ENCODE results near the gene TRAPPC4.

DNA sequence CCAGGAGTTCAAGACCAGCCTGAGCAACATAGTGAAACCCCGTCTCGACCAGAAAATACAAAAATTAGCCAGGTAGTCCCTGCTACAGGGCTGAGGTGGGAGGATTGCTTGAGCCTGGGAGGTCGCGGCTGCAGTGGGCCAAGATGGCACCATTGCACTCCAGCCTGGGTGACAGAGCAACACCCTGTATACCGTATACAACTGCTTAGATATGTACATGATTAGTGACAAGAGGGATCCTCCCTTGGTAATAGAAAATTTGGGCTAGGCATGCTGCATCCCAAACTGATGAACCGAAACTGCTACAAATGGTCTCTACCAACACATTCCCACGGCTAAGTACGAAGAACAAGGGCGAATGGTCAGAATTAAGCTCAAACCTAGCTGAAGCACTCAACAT lies 24.4 kb downstream of the TRAPPC4 start:
- TF ChIP-seq, protein P1, sequence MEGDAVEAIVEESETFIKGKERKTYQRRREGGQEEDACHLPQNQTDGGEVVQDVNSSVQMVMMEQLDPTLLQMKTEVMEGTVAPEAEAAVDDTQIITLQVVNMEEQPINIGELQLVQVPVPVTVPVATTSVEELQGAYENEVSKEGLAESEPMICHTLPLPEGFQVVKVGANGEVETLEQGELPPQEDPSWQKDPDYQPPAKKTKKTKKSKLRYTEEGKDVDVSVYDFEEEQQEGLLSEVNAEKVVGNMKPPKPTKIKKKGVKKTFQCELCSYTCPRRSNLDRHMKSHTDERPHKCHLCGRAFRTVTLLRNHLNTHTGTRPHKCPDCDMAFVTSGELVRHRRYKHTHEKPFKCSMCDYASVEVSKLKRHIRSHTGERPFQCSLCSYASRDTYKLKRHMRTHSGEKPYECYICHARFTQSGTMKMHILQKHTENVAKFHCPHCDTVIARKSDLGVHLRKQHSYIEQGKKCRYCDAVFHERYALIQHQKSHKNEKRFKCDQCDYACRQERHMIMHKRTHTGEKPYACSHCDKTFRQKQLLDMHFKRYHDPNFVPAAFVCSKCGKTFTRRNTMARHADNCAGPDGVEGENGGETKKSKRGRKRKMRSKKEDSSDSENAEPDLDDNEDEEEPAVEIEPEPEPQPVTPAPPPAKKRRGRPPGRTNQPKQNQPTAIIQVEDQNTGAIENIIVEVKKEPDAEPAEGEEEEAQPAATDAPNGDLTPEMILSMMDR (conservative IDR thresholded peaks at IDR 0.05; ENCODE audit: low read depth, low read length), result no peak
- no peak for TF ChIP-seq EZH2 (IDR thresholded peaks at IDR 0.05; ENCODE audit: borderline replicate concordance, low read depth, low read length, poor library complexity, severe bottlenecking)

All from A673 (cell line).